KOPT-K1 (cell line): ENCODE results near the gene PEX7.
A peak's percentile ranks its signal among the peaks of the same experiment; 100 is the strongest.

ENCODE experiments used
- H3K27ac ChIP-seq: fragments of 200-600 bp; sonication (generic); 2 replicates; pipeline ENCODE4 v1.5.1; 2016; ENCODE audit warnings: antibody characterized with exemption, mild to moderate bottlenecking, low read depth, low read length; ENCODE audit not compliant: poor library complexity, severe bottlenecking
- H3K36me3 ChIP-seq: fragments of 200-600 bp; sonication (generic); 2 replicates; pipeline ENCODE4 v1.5.1; 2017; ENCODE audit warnings: antibody characterized with exemption, mild to moderate bottlenecking, low read length, moderate library complexity; ENCODE audit not compliant: insufficient read depth
- H3K9me3 ChIP-seq: fragments of 200-600 bp; sonication (generic); 2 replicates; pipeline ENCODE4 v1.5.1; 2017; ENCODE audit warnings: antibody characterized with exemption, low read length, mild to moderate bottlenecking; ENCODE audit not compliant: insufficient read depth, poor library complexity, severe bottlenecking

PEX7 gene

GRCh38 chr6:136822376-136823127 is at the start of gene PEX7:
Gene PEX7 (plus strand): TSS chr6:136822592. CDS start chr6:136822666, 74 bp downstream.
- H3K9me3 ChIP-seq, result no peaks in the 10 kb centered on the region
- H3K36me3 ChIP-seq, result peaks cover 11% of the 10 kb centered on the region
- peak within 1 kb of the TSS; percentile 70 for H3K27ac ChIP-seq

DNA sequence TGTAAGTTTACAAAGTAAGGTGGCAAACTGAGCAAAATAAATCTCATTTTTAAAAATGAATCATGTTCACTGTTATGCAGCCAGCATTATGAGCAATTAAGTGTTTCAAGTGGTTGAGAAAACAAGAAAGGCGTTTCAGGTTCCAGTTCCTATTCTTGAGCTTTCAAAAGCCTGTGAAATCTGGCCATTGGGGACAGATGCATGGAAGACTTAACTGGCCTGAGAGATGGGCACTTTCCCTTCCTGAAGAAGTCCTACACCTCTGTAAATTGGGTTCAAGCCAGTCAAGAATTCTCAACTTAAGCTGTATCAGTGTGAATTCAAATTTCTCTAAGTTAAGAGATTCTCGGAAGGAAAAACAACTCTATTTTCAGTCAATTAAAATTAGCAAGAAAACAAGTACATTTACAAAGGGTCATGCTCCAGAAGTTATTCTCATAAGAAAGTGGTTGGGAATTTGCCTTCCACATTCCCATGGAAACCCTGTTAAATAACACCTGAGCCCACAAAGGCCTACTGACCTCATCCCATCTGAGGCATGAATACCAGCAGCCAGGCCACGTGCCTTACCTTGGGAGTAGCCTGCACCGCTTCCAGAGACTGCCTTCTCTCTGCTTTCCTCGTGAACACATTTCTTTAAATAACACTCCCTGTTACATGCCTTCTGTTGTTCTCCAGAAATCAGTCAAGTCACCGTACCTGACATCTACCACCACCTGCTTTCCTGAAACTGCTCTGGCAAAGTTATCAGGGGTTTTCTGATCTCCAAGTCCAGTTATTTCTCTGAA is 49.5 kb upstream of the PEX7 start:
- no peaks in the 10 kb centered on the region for H3K9me3 ChIP-seq
- no peaks in the 10 kb centered on the region for H3K36me3 ChIP-seq
- H3K27ac ChIP-seq, result no peak overlapping the region

DNA sequence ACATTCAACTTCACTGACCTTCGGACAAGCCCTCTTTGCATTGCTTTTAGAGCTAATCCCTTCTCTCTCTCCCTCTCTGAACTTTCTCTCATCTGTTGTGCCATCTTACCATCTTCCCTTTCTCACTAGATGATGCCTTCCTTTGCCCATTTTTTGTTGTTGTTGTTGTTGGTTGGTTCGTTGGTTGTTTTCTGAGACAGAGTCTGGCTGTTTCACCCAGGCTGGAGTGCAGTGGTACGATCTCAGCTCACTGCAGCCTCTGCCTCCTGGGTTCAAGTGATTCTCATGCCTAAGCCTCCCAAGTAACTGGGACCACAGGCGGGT is 49.0 kb upstream of the PEX7 start:
- H3K36me3 ChIP-seq, result no peaks in the 10 kb centered on the region
- no peak overlapping the region for H3K27ac ChIP-seq
- no peaks in the 10 kb centered on the region for H3K9me3 ChIP-seq

DNA sequence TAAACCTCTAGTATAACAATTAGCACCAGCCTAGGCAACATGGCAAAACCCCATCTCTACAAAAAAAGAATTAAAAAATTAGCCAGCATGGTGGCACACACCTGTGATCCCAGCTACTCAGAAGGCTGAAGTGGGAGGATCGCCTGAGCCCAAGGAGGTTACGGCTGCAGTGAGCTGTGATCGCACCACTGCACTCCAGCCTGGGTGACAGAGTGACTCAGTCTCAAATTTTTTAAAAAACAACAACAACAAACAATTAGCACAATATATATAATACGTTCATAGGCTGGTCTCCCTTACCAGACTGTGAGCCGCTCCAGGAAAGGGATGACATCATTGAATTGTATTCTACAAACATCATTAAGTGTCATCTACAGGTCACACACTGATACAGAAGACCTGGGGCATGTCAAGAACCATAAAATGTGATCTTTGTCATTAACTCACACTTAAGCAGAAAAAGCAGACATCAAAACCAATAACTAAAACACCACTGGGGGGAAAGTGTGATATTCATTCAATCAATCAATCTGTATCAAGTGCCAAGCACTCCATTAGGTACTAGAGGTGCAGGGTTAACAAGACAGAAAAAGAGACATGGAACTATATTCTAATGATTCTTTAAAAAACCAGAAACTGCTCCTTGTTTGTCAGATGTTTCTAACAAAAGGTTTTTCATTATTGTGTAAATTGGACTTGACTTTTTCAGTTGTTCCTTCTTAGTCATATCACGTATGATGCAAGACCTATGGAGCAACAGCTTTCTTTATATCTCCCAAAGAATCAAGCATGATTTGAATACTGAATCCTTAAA is 48.0 kb upstream of the PEX7 start:
- Histone ChIP-seq H3K9me3 (no peaks in the 10 kb centered on the region), H3K27ac (no peak overlapping the region), H3K36me3 (no peaks in the 10 kb centered on the region)

- Histone ChIP-seq H3K27ac (no peak overlapping the region), H3K9me3 (no peaks in the 10 kb centered on the region), H3K36me3 (no peaks in the 10 kb centered on the region)
These were observed 47.3 kb upstream of the PEX7 start for GRCh38 chr6:136775081-136775480.

DNA sequence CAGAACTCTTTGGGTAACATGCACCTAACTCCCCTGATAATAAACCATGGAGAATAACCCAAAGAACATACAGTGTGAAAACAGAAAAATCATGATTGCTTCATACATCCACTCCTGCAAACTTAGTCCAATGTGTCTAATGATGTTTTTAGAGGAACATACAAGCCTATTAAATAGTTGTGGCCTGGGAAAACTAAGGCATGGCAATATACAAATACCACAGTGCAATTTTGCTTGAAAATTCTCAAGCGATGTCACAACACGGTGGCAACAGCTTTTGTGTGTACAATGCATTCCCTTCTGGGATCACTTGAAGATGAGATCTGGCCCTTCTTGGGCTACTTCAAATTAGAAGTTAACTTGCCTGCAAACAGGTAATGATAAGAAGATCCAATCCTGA is 46.8 kb upstream of the PEX7 start:
- Histone ChIP-seq H3K9me3 (no peaks in the 10 kb centered on the region), H3K27ac (no peak overlapping the region), H3K36me3 (no peaks in the 10 kb centered on the region)

DNA sequence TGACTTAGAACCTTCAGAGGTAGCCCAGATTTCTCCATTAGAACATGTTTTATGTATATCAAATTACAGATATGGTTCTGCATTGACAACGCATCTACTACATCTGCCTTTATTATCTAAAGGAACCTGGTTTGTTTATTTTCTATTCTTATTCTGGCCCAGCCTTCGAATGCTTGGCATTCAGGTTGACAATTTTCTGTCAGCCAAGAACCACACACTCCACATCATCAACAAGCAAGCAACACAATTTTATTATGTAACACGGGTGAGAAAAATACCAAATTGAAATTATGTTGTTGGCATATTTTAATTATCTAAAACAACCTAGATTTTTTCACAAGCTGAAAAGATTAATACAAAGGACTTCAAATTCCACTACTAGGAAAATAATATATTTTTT is 44.7 kb upstream of the PEX7 start:
- Histone ChIP-seq H3K27ac (no peak overlapping the region), H3K36me3 (no peaks in the 10 kb centered on the region), H3K9me3 (no peaks in the 10 kb centered on the region)

DNA sequence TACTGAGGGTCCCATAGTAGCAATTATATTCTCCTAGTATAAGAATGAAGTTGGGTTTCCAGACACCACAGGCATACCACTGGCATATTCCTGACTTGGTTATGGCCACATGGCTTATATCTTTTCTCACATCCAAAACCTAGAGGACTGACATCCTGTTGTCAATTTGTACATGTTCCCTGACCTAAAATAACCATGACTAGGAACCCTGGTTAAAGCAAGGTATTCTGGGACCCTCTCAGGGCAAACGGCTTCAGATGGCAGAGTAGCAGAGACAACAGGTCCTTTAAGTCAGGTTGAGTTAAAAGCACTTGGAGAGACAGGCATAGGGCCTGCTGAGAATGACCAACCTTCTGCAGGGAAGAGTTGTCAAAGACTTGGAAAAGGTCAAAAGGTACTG is 42.7 kb upstream of the PEX7 start:
- Histone ChIP-seq H3K36me3 (no peaks in the 10 kb centered on the region), H3K27ac (no peak overlapping the region), H3K9me3 (no peaks in the 10 kb centered on the region)

DNA sequence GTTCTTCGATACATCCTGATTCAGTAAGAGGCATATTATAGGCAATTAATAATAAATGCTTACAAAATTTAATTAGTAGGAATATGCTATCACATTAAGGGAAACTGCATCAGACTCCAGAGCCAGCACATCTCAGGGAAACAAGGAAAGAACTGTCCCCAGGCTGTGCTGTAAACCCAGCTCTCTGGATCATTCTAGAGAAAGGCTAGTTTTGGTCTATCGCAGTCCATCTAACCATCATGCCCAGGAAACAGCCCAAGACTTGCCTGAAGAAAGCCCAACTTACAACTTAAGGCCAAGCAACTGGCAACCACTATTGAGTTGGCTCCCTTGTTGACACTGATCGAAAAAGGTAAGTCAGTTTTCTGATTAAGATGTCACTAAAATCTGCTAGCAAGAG is 41.4 kb upstream of the PEX7 start:
- Histone ChIP-seq H3K9me3 (no peaks in the 10 kb centered on the region), H3K27ac (no peak overlapping the region), H3K36me3 (no peaks in the 10 kb centered on the region)

DNA sequence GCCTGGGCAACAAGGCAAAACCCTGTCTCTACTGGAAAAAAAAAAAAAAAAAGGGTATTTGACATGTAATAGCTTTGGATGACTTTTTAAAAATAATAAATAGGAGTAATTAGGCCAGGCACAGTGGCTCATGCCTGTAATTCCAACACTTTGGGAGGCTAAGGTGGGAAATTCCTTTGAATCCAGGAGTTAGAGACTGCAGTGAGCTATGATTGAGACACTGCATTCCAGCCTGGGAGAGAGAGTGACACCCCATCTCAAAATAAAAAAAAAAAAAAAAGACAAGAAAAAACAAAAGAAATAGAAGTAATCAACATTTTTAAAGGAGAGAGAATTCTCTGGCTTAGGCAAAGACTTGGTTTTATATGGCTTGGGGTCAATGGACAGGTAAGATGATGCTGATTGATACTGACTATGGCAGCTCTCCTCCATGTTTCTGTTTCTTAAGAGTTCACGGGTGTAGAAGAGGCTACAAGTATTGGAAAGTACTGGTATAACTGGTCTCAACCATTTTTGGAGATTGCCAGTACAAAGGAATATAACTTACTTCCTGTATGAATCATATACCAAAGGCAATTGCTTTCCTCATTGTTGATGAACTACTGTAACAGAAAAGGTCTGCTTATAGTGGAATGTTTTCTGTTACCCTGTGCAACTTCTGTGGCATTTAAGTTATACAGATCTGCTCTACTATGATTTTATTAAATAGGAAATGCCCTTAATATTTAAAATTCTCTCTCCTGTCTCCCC is 40.2 kb upstream of the PEX7 start:
- no peaks in the 10 kb centered on the region for H3K9me3 ChIP-seq
- no peak overlapping the region for H3K27ac ChIP-seq
- H3K36me3 ChIP-seq, result no peaks in the 10 kb centered on the region

DNA sequence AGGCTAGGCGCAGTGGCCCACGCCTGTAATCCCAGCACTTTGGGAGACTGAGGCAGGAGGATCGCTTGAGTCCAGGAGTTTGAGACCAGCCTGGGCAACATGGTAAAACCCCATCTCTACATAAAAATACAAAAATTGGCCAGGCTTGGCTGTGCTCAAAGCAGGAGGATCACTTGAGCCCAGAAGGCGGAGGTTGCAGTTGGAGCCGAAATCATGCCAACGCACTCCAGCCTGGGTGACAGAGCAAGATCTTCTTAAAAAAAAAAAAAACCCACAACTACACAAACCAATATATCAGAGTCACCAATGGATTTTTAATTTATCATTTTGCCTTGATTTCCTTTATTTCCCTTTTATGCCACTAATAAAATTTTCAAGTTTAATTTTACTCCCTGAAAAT is 39.4 kb upstream of the PEX7 start:
- Histone ChIP-seq H3K36me3 (no peaks in the 10 kb centered on the region), H3K27ac (no peak overlapping the region), H3K9me3 (no peaks in the 10 kb centered on the region)

DNA sequence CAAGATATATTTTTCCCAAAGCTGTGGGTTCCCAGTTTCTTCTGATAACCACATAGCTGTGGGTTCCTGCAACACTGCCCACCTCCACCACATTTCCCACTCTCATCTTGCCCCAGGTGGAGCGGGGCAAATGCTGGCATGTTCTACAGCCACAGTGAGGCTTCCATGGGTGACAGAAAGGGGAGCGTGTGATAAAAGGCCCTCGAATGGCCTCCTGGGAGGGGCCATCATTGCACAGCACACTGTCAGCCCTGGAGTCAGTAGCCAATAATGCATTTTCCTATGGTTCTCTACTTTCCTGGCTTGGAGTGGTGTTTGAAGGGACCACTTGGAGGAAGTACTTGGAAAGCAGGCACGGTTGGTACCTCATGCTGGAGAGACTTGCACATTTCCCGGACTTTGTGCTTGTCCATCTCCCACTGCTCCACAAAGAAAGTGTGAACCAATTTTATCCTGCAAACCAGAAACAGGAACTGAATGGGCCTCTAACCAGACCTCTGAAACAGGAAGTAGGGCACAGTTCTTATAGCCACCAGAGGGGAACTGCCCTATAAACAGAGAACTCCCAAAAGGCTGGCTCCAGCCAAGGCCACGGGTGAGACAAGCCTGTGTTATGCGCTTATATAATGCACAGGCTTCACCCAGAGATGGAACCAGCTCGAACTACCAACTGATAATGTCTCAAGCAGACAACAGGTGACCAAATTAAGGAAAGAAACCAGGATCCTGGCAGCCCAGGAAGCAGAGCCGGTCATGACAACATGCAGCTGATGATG is 38.7 kb upstream of the PEX7 start:
- Histone ChIP-seq H3K9me3 (no peaks in the 10 kb centered on the region), H3K36me3 (no peaks in the 10 kb centered on the region), H3K27ac (no peak overlapping the region)

- no peaks in the 10 kb centered on the region for H3K9me3 ChIP-seq
- no peak overlapping the region for H3K27ac ChIP-seq
- no peaks in the 10 kb centered on the region for H3K36me3 ChIP-seq
These were observed 38.1 kb upstream of the PEX7 start for GRCh38 chr6:136784271-136784664.
